SK-N-SH (cell line): ENCODE measurements around the gene PCYT1B. TPM values are rescaled to one million over a fixed set of nuclear protein-coding genes. Genes with fewer than 3 reads are reported as not detected.

Experiments used
- CTCF ChIA-PET: fragments of 300-600, 350-600 bp; formaldehyde crosslinking; extraction: SDS; loops from one replicate; lab custom pipeline; 2021; lab: Yijun Ruan, JAX
- POLR2A ChIA-PET: fragments of 350-600 bp; sonication (Branson Sonifier 250); formaldehyde crosslinking; extraction: SDS; loops from one replicate; lab custom pipeline; 2020; ENCODE audit warnings: antibody characterized with exemption, inconsistent platforms; lab: Yijun Ruan, JAX
- DNase-seq: peaks from one replicate; pipeline ENCODE4 v3.0.0; 2012
- H2AFZ ChIP-seq: fragments of 200-600 bp; sonication (generic); 2 replicates; pipeline ENCODE4 v1.8.1; 2016; ENCODE audit warnings: antibody characterized with exemption, mild to moderate bottlenecking, low read depth
- H3F3A ChIP-seq: fragments of 200-600 bp; sonication (generic); replicated peaks from 2 replicates; pipeline ENCODE3; 2016; ENCODE audit warnings: antibody characterized with exemption, mild to moderate bottlenecking; ENCODE audit not compliant: insufficient read depth
- H3K27ac ChIP-seq, 2 experiments: fragments of 200-500 bp in 1 of 2; fragments of 200-600 bp in 1 of 2; sonication (Bioruptor generic) in 1 of 2; sonication (generic), shearing (Covaris generic) in 1 of 2; 2 replicates each; pipeline versions ENCODE4 v1.5.1 to v1.6.1; 2014 to 2016; ENCODE audit warnings: low read depth in 2 of 2, inconsistent platforms in 1 of 2, low read length in 1 of 2, mild to moderate bottlenecking in 1 of 2, mixed read lengths in 1 of 2
- H3K27me3 ChIP-seq: fragments of 200-600 bp; sonication (generic), shearing (Covaris generic); 2 replicates; pipeline ENCODE4 v1.6.1; 2016; ENCODE audit warnings: mixed run types; ENCODE audit not compliant: insufficient read depth
- H3K36me3 ChIP-seq, 2 experiments: fragments of 200-500 bp in 1 of 2; fragments of 200-600 bp in 1 of 2; sonication (Bioruptor generic) in 1 of 2; sonication (generic) in 1 of 2; replicated peaks in 1 of 2; 2 replicates each; pipeline versions ENCODE3 to v1.5.1; 2014 to 2016; ENCODE audit warnings: low read length in 1 of 2, mild to moderate bottlenecking in 1 of 2; ENCODE audit not compliant: insufficient read depth in 2 of 2, control insufficient read depth in 1 of 2
- H3K4me1 ChIP-seq, 2 experiments: fragments of 200-500 bp in 1 of 2; fragments of 200-600 bp in 1 of 2; sonication (Bioruptor generic) in 1 of 2; sonication (generic), shearing (Covaris generic) in 1 of 2; 2 replicates each; pipeline versions ENCODE4 v1.5.1 to v1.6.1; 2014 to 2016; ENCODE audit warnings: low read depth in 1 of 2, low read length in 1 of 2, mixed run types in 1 of 2; ENCODE audit not compliant: insufficient read depth in 2 of 2, control insufficient read depth in 1 of 2
- H3K4me2 ChIP-seq: fragments of 200-600 bp; sonication (generic), shearing (Covaris generic); 2 replicates; pipeline ENCODE4 v1.6.1; 2017; ENCODE audit warnings: mixed run types
- H3K4me3 ChIP-seq, 2 experiments: fragments of 200-500 bp in 1 of 2; fragments of 200-600 bp in 1 of 2; sonication (Bioruptor generic) in 1 of 2; sonication (generic), shearing (Covaris generic) in 1 of 2; 2 replicates each; pipeline versions ENCODE4 v1.5.1 to v1.8.1; 2014 to 2016; ENCODE audit warnings: low read depth in 2 of 2, inconsistent platforms in 1 of 2, low read length in 1 of 2, mild to moderate bottlenecking in 1 of 2, mixed read lengths in 1 of 2, moderate library complexity in 1 of 2
- H3K79me2 ChIP-seq: fragments of 200-600 bp; sonication (generic); 2 replicates; pipeline ENCODE4 v1.8.1; 2017; ENCODE audit warnings: mild to moderate bottlenecking; ENCODE audit not compliant: insufficient read depth
- H3K9ac ChIP-seq: fragments of 200-600 bp; sonication (generic); 2 replicates; pipeline ENCODE4 v1.6.1; 2017; ENCODE audit warnings: mixed run types
- H3K9me2 ChIP-seq: fragments of 200-600 bp; sonication (generic); 2 replicates; pipeline ENCODE4 v1.6.1; 2017; ENCODE audit warnings: mixed run types
- H3K9me3 ChIP-seq: fragments of 200-600 bp; sonication (generic); 2 replicates; pipeline ENCODE4 v1.6.1; 2017; ENCODE audit warnings: mixed run types, mild to moderate bottlenecking, moderate library complexity
- H4K20me1 ChIP-seq: fragments of 200-600 bp; sonication (generic); 2 replicates; pipeline ENCODE4 v1.6.1; 2017; ENCODE audit warnings: mild to moderate bottlenecking, mixed run types; ENCODE audit not compliant: insufficient read depth
- CHD2 ChIP-seq: fragments of 150-350 bp; IDR thresholded peaks from 2 replicates; pipeline ENCODE4 v1.6.1; 2018; ENCODE audit warnings: low read length; ENCODE audit not compliant: partially characterized antibody
- FOXM1 ChIP-seq: IDR thresholded peaks from 2 replicates; pipeline ENCODE4 v1.4.0; 2012; ENCODE audit warnings: low read depth, mild to moderate bottlenecking
- GATA2 ChIP-seq: sonication (generic); formaldehyde crosslinking; IDR thresholded peaks from 2 replicates; pipeline ENCODE4 v1.5.0; 2020; ENCODE audit warnings: mild to moderate bottlenecking, missing genetic modification reagents
- IRF3 ChIP-seq: fragments of 150-350 bp; IDR thresholded peaks from 2 replicates; pipeline ENCODE4 v1.6.1; 2016; ENCODE audit warnings: mild to moderate bottlenecking, low read depth, low read length
- MAX ChIP-seq: IDR thresholded peaks from 2 replicates; pipeline ENCODE4 v1.4.0; 2012; ENCODE audit warnings: low read depth
- MXI1 ChIP-seq: IDR thresholded peaks from 2 replicates; pipeline ENCODE4 v1.6.1; 2012; ENCODE audit warnings: mild to moderate bottlenecking, low read depth, low read length, improper control_type of control experiment
- NFIC ChIP-seq: IDR thresholded peaks from 2 replicates; pipeline ENCODE4 v1.4.0; 2012; ENCODE audit warnings: borderline replicate concordance
- POLR2AphosphoS5 ChIP-seq: IDR thresholded peaks from 2 replicates; pipeline ENCODE4 v1.6.1; 2012; ENCODE audit warnings: low read depth, low read length
- RAD21 ChIP-seq: IDR thresholded peaks from 2 replicates; pipeline ENCODE4 v1.6.1; 2012; ENCODE audit warnings: mild to moderate bottlenecking, low read length
- RCOR1 ChIP-seq: fragments of 150-350 bp; IDR thresholded peaks from 2 replicates; pipeline ENCODE4 v1.6.1; 2017; ENCODE audit warnings: antibody characterized with exemption, low read length
- REST ChIP-seq: IDR thresholded peaks from 2 replicates; pipeline ENCODE4 v1.6.1; 2012; ENCODE audit warnings: mild to moderate bottlenecking, low read depth, low read length, moderate library complexity
- RFX5 ChIP-seq: IDR thresholded peaks from 2 replicates; pipeline ENCODE4 v1.6.1; 2012; ENCODE audit warnings: mild to moderate bottlenecking, improper control_type of control experiment, low read length
- RXRA ChIP-seq: IDR thresholded peaks from 2 replicates; pipeline ENCODE4 v1.4.0; 2012; ENCODE audit warnings: low read depth, mild to moderate bottlenecking, borderline replicate concordance
- SIN3A ChIP-seq: IDR thresholded peaks from 2 replicates; pipeline ENCODE4 v1.6.1; 2012; ENCODE audit warnings: low read depth, mild to moderate bottlenecking, low read length, moderate library complexity, borderline replicate concordance
- TEAD4 ChIP-seq: IDR thresholded peaks from 2 replicates; pipeline ENCODE4 v1.4.0; 2012; ENCODE audit warnings: mild to moderate bottlenecking, borderline replicate concordance; ENCODE audit not compliant: insufficient read depth
- USF1 ChIP-seq: IDR thresholded peaks from 2 replicates; pipeline ENCODE4 v1.4.0; 2012; ENCODE audit warnings: low read depth, borderline replicate concordance
- USF2 ChIP-seq: fragments of 150-350 bp; IDR thresholded peaks from 2 replicates; pipeline ENCODE4 v1.6.1; 2017; ENCODE audit warnings: antibody characterized with exemption, low read length, low read depth, borderline replicate concordance
- YY1 ChIP-seq: IDR thresholded peaks from 2 replicates; pipeline ENCODE4 v1.4.0; 2012; ENCODE audit warnings: low read depth, mild to moderate bottlenecking
- ZBTB33 ChIP-seq: IDR thresholded peaks from 2 replicates; pipeline ENCODE4 v1.4.0; 2012; ENCODE audit warnings: low read depth, borderline replicate concordance
- WGBS: methylation state at CpG from one replicate; pipeline ENCODE4 v1.1.6; 2017; ENCODE audit warnings: low lambda C conversion rate; 5-methylcytosine and 5-hydroxymethylcytosine counted together
- polyA plus RNA-seq, 3 experiments: library from polyadenylated mRNA; depleted of rRNA; stranded (reverse); fragments of >200 nt; gene quantifications; 2 replicates each; pipeline ENCODE4 v1.2.3, GENCODE V29; 2012

Gene PCYT1B
- polyA plus RNA-seq, 1 of the 3 experiments (the other 2 are of a cell fraction), result 2.6 TPM

- Histone ChIP-seq H3K9me3 (no peaks in the 10 kb centered on the region), H3K4me1 (no peaks in the 10 kb centered on the region), H3K36me3 (no peaks in the 10 kb centered on the region), H3K4me2 (no peak overlapping the region), H3K4me3 (no peak overlapping the region), H4K20me1 (no peaks in the 10 kb centered on the region), H3K9me2 (no peaks in the 10 kb centered on the region), H3K79me2 (no peaks in the 10 kb centered on the region), H3K27ac (no peak overlapping the region), H3K9ac (no peak overlapping the region), H2AFZ (no peak overlapping the region), H3K27me3 (no peaks in the 10 kb centered on the region), H3F3A (no peaks in the 10 kb centered on the region)
- ChIA-PET CTCF (no interaction called here), POLR2A (no interaction called here)
- no peak for TF ChIP-seq USF1
- TF ChIP-seq CHD2, result no peak
- TF ChIP-seq RFX5, result no peak
- no peak for TF ChIP-seq IRF3
- no peak for TF ChIP-seq FOXM1
- TF ChIP-seq GATA2 (CRISPR knock-in tag), result no peak
- no peak for TF ChIP-seq TEAD4
- no peak for TF ChIP-seq YY1
- no peak for TF ChIP-seq NFIC
- no peak for TF ChIP-seq SIN3A
- TF ChIP-seq REST, result no peak
- no peak for DNase-seq
Measured at GRCh38 chrX:24661292-24661691, 14.1 kb upstream of the PCYT1B start.

- DNase-seq, result no peak
- Histone ChIP-seq H3K27me3 (no peaks in the 10 kb centered on the region), H4K20me1 (no peaks in the 10 kb centered on the region), H3K9me3 (no peaks in the 10 kb centered on the region), H3K4me1 (no peaks in the 10 kb centered on the region), H3K4me2 (no peak overlapping the region), H3K9me2 (no peaks in the 10 kb centered on the region), H3K79me2 (no peaks in the 10 kb centered on the region), H2AFZ (no peak overlapping the region), H3K36me3 (no peaks in the 10 kb centered on the region), H3K4me3 (no peak overlapping the region), H3K27ac (no peak overlapping the region), H3F3A (no peaks in the 10 kb centered on the region), H3K9ac (no peak overlapping the region)
- WGBS, result 32% methylated on average over 3 of the region's 3 CpGs
- ChIA-PET CTCF (no interaction called here), POLR2A (no interaction called here)
- no peak for TF ChIP-seq USF2
- no peak for TF ChIP-seq RCOR1
- no peak for TF ChIP-seq MXI1
- TF ChIP-seq IRF3, result no peak
- no peak for TF ChIP-seq SIN3A
- no peak for TF ChIP-seq MAX
- no peak for TF ChIP-seq CHD2
- TF ChIP-seq POLR2AphosphoS5, result no peak
- no peak for TF ChIP-seq RFX5
- no peak for TF ChIP-seq RXRA
- TF ChIP-seq RAD21, result no peak
- no peak for TF ChIP-seq ZBTB33
Measured at GRCh38 chrX:24659646-24660045, 12.5 kb upstream of the PCYT1B start.
